Ishikawa (cell line): ENCODE results near the gene MRPS11.

Experiments used
- CEBPB ChIP-seq: IDR thresholded peaks from 2 replicates; pipeline ENCODE4 v1.6.1; 2012
- CREB1 ChIP-seq: IDR thresholded peaks from 2 replicates; pipeline ENCODE4 v1.6.1; 2012; ENCODE audit warnings: low read depth
- RAD21 ChIP-seq: IDR thresholded peaks from 2 replicates; pipeline ENCODE4 v1.6.1; 2012; ENCODE audit warnings: low read depth
- TAF1 ChIP-seq: IDR thresholded peaks from 2 replicates; pipeline ENCODE4 v1.6.1; 2012; ENCODE audit warnings: low read depth, mild to moderate bottlenecking
- TEAD4 ChIP-seq: IDR thresholded peaks from 2 replicates; pipeline ENCODE4 v1.6.1; 2012
- YY1 ChIP-seq: IDR thresholded peaks from 2 replicates; pipeline ENCODE4 v1.6.1; 2012; ENCODE audit warnings: low read depth
- TF ChIP-seq, protein P1 (sequence below): IDR thresholded peaks from 2 replicates; pipeline ENCODE4 v1.6.1; 2012

DNA sequence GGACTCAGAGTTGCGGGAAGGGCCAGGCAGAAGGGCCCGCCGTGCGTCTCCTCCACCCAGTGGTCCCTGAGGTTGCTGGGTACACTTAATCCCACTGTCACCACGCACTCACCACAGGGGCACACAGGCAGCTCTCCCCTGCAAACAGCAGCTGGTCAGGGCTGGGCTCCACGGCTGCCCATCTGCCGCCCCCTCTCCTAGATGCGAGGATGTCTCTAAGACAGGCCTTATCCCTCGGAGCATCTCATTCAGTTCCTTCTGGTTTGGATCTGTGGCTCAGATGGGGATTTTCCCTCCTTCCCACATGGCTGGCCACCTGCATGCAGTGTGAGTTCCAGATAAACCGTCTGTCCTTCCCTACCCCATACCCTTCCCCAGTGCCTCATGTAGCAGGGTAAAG, 26.3 kb downstream of the MRPS11 start:
- no peak for TF ChIP-seq TAF1
- TF ChIP-seq CREB1: no peak
- no peak for TF ChIP-seq TEAD4
- TF ChIP-seq RAD21: no peak
- TF ChIP-seq CEBPB: no peak
- TF ChIP-seq, protein P1, sequence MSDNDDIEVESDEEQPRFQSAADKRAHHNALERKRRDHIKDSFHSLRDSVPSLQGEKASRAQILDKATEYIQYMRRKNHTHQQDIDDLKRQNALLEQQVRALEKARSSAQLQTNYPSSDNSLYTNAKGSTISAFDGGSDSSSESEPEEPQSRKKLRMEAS: no peak
- TF ChIP-seq YY1: no peak
